ENCODE results near the gene TBC1D12.

TBC1D12 gene

DNA sequence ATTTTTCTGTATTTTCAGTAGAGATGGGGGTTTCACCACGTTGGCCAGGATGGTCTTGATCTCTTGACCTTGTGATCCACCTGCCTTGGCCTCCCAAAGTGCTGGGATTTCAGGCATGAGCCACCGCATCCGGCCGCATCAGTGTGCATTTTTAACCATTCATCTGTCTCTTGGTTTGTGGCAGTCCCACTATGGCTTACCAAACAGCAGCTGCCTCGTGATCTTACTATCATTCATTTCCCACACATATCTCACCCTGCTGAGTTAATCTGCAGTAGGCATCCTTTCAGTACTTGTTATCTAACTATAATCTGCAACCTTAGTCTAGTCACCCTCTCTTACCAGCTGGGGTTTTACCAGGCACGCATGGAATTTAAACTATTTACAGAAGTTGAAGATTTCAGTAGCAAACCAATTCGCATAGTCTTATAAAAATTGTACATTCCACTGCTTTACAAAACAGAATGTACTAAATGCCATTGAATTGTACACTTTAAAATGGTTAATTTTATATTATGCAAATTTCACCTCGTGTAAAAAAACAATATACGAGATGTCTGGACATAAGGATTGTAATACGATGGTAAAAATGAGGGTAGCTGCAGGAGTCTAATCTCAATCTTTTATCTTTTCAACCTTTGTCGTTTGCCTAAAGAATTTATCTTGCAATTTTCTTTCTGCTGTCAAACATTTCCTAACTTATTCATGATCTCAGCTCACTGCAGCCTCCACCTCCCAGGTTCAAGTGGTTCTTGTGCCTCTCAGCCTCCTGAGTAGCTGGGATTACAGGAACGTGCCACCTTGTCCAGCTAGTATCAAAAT, 4.6 kb upstream of the TBC1D12 start:
- TF ChIP-seq CTCF (conservative IDR thresholded peaks at IDR 0.05): no peak

DNA sequence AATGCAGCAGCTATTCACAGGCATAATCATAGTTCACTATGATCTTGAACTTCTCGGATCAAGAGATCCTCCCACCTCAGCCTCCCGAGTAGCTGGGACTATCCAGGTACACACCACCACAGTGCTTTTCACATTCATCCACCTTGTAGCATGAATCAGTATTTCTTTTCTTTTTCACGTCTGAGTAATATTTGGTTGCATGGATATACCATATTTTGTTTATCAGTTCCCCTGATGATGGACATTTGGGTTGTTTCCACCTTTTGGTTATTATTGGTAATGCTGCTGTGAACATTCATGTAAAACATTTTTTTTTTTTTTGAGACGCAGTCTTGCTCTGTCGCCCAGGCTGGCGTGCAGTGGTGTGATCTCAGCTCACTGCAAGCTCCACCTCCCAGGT, 3.6 kb upstream of the TBC1D12 start:
- no peak overlapping the region for H3K27ac ChIP-seq
- TF ChIP-seq CTCF (conservative IDR thresholded peaks at IDR 0.05): no peak

More for the DNA sequence above, 4.6 kb upstream of the TBC1D12 start:
- no peak overlapping the region for H3K27ac ChIP-seq

DNA sequence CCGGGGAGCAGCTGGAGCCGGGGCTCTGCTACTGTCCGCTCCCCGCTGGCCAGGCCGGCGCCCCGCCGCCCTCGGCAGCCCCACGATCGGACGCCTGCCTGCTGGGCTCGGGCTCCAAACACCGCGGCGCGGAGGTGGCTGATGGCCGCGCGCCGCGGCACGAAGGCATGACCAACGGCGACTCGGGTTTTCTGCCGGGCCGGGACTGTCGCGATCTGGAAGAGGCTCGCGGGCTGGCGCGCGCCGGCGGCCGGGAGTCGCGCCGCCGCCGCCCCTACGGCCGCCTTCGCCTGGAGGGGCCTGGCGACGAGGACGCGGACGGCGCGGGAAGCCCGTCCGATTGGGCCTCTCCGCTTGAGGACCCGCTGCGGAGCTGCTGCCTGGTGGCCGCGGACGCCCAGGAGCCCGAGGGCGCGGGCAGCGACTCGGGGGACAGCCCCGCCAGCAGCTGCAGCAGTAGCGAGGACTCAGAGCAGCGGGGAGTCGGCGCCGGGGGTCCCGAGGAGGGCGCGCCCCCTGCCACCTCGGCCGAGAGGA, 570 bp downstream of the TBC1D12 start:
- peak overlapping the region; percentile 91 for H3K27ac ChIP-seq
- TF ChIP-seq CTCF (conservative IDR thresholded peaks at IDR 0.05): no peak

- H3K27ac ChIP-seq: peak overlapping the region; percentile 91
- TF ChIP-seq CTCF (conservative IDR thresholded peaks at IDR 0.05): no peak
Measured at GRCh38 chr10:94403380-94404213, 1.3 kb downstream of the TBC1D12 start.

GRCh38 chr10:94405406-94405805, 3.1 kb downstream of the TBC1D12 start:
- H3K27ac ChIP-seq: no peak overlapping the region
- TF ChIP-seq CTCF (conservative IDR thresholded peaks at IDR 0.05): no peak

DNA sequence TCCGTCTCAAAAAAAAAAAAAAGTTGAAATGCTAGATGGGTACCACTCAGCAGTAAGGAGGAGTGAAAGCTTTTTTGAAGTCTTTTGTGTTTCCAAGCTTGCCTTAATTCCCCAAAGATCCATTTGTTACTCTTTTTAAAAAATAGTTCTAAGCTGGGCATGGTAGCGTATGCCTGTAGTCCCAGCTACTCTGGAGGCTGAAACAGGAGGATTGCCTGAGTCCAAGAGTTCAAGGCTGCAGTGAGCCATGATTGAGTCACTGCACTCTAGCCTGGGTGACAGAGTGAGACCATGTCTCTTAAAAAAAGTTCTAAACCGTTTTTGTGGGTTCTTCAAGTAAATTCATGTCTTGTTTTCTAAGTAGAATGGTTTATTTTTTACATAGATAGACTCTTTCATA, 5.3 kb downstream of the TBC1D12 start:
- H3K27ac ChIP-seq: no peak overlapping the region
- no peak for TF ChIP-seq CTCF (conservative IDR thresholded peaks at IDR 0.05)

- no peak overlapping the region for H3K27ac ChIP-seq
- no peak for TF ChIP-seq CTCF (conservative IDR thresholded peaks at IDR 0.05)
Measured at GRCh38 chr10:94409021-94409657, 6.8 kb downstream of the TBC1D12 start.
